ENCODE results near the gene TUBE1.
"Not testable (repeated sequence)": the region's sequence is repeated elsewhere in the genome, so short reads cannot be mapped to it uniquely, and the experiment has no call there.

TUBE1 gene

DNA sequence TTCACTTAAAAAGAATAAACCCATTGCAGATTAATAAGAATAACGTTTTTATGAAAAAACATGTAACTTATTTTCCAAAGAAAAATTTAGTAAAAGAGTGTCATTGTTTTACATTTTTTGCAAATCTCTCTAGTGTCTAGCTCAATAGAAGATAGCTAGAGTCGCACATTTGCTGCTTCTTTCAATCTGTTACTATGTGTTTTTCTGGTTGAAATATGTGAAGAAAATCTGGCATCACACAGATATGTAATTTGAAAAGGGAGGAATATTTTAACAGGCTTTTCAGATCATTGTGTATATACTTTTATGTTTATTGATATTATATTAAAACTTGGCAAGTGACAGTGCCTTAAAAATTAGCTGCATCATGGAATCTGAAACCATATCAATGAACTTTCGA, 24.3 kb downstream of the TUBE1 start:
- DNase-seq (ENCODE audit: low spot score): no peak

DNA sequence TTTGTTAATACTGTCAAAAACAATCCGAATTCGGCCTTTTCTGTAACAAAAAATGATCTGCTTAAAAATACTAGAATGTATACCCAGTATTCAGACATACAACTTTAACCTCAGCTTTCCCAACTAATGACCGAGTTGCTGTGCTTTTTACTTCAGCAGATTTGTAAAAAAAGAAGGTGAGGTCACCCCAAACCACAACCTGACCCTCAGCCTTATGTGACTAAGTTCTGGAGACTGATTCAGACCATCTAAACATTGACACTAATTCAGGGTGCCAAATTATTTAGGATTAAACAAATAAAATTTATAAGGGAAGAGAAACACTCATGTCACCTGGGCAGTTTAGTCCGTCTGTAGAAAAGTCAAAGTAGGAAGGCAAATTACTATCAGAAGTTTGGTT, 25.7 kb downstream of the TUBE1 start:
- no peak for DNase-seq (ENCODE audit: low spot score)

DNA sequence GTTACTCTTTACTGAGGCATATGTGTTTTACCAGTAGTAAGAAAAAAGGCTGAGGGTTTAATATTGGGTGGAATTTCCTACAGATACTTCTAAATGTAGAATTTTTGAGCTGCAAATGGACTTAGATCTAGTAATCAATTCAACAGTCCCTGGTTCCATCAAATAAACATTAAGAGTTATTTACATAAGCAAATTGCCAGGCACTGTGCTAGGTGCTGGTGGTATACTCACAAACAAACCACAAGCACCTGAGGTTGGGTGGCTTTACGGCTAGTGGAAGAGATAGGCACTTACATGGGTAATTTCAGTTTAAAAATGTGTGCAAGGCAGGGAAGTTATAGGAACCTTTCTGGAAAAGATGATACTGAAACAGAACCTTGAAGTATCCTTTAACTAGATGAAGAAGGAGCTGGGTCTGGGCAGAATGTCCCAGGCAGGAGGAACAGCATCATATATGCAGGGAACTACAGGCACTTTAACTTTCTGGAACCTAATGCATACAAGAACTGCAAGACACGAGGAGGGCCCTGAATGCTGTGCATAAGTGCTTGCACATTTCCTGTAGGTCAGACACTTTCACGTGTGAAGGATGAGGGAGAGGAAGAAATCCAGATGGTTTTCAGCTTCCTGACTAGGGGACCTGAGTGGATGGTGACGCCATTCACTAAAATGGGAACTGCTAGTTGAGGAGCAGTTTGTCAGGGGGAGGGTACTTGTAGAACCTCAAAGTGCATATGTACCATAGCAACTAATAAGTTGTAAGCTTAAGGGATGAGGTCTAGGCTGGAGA, 28.8 kb downstream of the TUBE1 start:
- DNase-seq (ENCODE audit: low spot score): no peak

DNA sequence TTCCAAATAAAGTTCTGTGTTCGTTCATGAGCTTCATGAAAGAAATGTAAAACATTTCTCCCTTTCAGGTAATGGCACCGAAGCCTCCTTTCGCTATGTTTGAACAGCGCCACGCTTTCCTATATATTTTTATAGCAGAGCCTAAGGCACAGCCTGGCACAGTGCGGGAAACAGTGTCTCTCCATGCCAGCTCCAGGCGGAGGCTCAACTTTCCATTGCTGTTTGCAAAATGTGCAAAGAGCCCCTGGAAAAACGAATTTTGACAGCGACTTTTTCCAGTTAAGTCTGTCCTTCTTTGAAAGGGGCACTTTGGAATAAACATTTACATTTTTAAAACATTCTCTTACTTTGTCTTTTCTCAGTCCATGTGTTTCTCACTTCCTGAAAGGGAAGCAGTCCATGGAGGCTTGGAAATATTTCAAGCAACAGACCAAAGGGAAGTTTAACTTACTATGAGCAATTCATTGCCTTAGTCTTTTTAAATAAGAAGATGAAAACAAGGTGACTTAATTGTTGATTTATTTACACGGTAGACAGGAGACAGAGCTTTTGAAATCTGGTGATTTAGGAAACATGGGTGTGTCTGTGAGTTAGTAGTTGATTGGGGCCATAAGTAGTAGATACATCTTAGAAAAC, 32.6 kb downstream of the TUBE1 start:
- DNase-seq (ENCODE audit: low spot score): no peak

GRCh38 chr6:112054001-112054400, 33.3 kb downstream of the TUBE1 start, which contains the start of gene CCN6:
Gene CCN6 (plus strand): TSS chr6:112054104. CDS start chr6:112054358, 254 bp downstream.
- DNase-seq (ENCODE audit: low spot score): no peak

- not testable (repeated sequence) for DNase-seq (ENCODE audit: low spot score)
These were observed 36.0 kb downstream of the TUBE1 start for GRCh38 chr6:112051251-112051740.

- DNase-seq (ENCODE audit: low spot score): no peak
These were observed 36.9 kb downstream of the TUBE1 start for GRCh38 chr6:112050429-112050828.

- DNase-seq (ENCODE audit: low spot score): no peak
These were observed 37.3 kb downstream of the TUBE1 start for GRCh38 chr6:112049996-112050395.

- no peak for DNase-seq (ENCODE audit: low spot score)
These were observed 38.1 kb downstream of the TUBE1 start for GRCh38 chr6:112049026-112049799.

- not testable (repeated sequence) for DNase-seq (ENCODE audit: low spot score)
These were observed 39.8 kb downstream of the TUBE1 start for GRCh38 chr6:112047523-112047922.

GRCh38 chr6:112044856-112045255, 42.4 kb downstream of the TUBE1 start:
- no peak for DNase-seq (ENCODE audit: low spot score)

- no peak for DNase-seq (ENCODE audit: low spot score)
These were observed 43.1 kb downstream of the TUBE1 start for GRCh38 chr6:112044196-112044595.

DNA sequence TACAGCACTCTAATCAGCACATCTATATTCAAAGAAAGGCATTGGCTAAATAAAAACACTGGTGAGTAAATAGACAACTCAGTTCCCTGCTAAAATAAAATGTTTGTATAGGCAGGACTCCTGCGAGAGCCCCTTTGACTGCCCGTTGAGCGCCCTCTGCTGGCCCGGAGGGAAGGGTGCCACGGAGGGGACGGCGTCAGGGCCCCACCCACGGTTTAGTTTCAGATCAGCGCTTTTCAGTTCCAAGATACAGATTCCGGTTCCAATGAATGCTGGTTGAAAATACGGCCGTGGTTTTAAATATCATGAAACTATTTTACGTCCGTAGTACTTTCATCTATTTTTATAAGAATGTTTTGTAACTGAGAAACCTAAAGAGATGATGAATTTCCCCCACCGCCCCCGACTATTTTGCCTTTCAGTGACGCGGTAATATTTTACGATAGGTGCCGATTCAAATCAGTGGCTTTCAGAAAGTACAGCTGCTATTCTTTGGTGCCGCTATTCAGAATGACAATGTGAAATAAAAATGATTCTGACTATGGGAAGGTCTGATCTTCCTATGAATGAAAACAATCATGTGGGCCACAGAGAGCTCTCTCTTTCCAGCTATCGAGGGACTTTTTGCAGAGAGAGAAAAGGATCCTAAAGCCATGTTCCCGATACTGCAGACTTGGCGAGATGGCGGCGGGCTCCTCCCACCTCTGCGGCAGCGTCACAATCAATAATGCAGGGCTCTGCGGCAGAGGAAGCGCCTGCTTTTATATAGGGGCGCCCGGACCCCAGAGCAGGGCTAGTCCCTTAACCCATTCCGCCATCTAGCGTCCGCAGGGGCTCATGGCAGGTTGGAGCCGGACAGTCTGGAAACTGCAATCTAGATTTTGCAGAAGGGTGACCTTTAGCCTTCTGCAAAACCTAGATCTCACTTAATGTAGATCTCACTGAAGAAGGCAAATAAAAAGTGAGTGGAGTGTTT, 44.0 kb downstream of the TUBE1 start:
- DNase-seq (ENCODE audit: low spot score): peak; percentile 94

GRCh38 chr6:112041535-112041934, 45.7 kb downstream of the TUBE1 start:
- no peak for DNase-seq (ENCODE audit: low spot score)

DNA sequence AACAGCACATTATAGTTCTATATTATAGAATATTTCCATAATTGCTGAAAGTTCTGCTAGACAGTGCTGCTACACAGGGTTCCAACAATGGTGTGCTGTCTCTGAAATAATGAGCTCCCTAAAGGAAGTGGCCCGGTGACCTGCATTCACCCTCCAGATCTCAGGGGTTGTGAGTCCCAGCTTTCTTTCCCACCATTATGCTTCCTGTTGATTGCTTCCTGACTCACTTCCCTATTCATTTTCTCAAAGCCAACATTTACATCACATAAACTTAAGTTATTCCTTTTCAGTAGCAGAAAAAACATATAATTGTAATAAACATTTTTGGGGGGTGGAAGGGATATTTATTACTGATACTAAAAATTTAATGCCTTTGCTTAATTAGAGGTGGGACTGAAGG, 46.3 kb downstream of the TUBE1 start:
- DNase-seq (ENCODE audit: low spot score): no peak

- no peak for DNase-seq (ENCODE audit: low spot score)
These were observed 47.9 kb downstream of the TUBE1 start for GRCh38 chr6:112039431-112039770.

DNA sequence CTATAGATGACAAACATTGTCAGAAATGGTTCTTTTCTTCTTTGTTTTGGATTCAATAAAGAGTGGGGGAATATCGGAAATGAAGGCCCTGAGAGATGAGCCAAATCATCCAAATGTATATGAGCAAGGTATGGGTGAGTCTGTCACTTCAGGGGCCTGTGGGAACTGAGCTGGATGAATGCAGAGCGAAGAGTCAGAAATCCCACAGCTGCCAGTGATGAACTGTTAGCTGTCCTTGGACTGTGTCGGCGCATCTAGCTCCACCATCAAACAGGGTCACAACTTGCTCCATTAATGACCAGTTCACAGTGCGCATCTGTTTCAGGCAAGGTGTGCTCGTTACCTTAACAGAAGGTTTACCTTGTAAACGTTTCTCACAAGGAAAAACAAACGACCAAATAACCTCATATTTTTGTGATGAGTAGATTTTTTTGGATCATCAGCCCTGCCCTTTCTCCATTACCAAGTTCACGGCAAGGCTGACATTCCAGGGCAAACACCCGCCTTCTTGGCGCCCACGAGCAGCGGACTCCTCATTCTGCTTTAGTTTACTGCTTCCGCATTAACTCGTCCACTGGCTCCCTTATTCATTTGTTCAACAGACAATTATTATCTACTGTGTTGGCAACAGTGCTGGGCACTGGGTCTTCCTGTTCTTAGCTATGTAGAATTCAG, 48.4 kb downstream of the TUBE1 start:
- DNase-seq (ENCODE audit: low spot score): no peak

DNA sequence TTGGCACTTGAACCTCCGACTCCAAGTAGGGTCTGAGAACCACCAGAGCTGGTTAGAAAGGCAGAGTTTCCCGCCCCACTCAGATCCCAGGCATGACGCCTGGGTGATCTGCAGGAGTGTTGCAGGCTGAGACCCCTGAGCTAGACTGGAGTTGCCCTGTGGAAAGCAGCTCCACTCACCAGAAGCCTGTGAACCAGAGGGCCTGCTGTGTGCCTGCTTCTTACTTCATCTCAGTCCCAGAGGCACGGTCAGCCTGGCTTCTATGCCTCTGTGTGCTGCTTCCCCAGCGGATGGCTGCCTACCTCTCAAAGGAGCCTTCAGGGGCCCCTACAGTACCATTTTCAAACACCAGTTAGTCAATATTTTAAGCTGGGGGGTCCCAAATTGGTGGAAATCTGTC, 49.0 kb downstream of the TUBE1 start:
- DNase-seq (ENCODE audit: low spot score): no peak

DNA sequence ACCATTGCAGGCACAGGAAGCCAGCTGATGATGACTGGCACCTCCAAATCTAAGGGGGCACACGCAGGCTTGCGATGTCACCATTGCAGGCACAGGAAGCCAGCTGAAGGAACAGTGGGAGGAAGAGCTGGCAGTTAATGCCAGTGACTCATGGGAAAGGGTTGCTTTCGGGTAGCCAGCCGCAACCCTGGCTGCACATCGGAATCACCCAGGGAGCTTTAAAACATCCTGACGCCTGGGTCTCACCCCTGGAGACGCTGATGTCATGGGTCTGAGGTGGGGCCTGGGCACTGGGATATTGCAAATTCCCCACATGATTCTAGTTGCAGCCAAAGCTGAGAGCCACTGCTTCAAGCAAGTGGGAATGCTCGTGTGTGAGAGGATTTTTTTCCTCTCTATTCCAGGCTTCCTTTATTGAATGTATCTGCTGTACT, 49.5 kb downstream of the TUBE1 start:
- DNase-seq (ENCODE audit: low spot score): no peak

DNA sequence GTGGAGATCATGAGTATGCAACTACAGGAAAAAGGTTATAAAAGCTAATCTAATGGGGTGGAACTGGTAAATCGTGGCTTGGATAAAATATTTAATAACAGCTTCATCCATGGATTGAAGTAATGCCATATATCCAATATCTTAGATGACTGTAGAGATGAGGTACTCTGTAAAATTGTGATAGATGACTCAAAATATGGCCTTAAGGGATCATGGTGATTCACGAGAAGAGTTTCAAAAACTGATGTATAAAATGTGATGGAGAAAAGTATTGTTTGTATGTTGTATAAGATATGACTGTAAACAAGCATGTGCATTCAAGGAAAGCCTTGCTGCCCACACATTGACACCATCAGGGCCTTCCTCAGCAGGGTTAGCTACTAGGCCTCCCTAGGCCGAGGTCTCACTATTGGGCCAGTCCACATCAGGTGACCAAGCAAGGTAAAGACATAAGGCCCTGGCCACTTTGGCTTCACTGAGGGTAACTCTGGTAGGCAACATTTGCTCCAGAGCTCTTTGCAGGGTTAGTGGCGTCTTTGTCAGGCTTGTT, 51.1 kb downstream of the TUBE1 start:
- DNase-seq (ENCODE audit: low spot score): no peak

DNA sequence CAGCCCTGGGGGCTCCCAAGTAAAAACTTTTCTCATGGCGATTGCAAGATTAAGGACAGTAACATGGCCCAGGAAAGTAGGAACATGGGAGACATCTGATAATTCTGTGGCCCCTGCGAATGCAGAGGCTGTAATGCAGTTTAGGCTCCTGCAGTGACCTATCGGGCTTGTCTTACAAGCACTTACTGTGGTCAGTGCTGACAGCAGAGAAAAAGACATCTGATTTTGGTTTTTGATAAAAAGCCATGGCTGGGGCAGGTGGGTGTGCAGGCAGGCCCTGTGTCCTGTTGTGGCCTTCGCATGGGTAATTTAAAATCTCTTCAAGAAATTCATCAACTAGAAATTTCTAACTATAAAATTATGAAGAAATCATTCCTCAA, 52.7 kb downstream of the TUBE1 start:
- no peak for DNase-seq (ENCODE audit: low spot score)

Data from CD4-positive, alpha-beta T cell treated with Interleukin-2 at 100 ng/mL for 4 hours (primary cell).